GM21447 (cell line): ENCODE results near the gene KLHL30.

ENCODE experiments used
- ATAC-seq: cut with Tn5 transposase; IDR thresholded peaks from one replicate; pipeline ENCODE4 v1.9.1; 2021; ENCODE audit not compliant: unreplicated experiment

The KLHL30 gene

DNA sequence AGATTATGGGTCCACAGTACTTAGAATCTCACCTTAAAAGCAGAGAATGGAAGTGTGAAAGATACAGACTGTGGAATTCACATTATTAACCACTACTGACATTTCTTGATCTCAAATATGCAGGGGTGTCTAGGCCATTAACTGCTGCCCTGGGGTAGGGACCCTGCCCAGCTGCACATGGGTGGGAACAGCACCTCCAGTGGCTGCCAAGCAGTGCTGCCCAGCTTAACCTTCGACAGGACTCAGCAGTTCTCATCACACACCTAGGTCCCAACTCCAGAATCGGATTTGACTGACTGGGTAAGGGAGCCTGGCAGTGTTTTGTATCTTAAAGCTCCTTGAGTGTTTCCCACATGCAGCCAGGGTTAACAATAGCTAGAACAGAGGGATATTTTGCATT, 35.2 kb downstream of the KLHL30 start:
- no peak for ATAC-seq

DNA sequence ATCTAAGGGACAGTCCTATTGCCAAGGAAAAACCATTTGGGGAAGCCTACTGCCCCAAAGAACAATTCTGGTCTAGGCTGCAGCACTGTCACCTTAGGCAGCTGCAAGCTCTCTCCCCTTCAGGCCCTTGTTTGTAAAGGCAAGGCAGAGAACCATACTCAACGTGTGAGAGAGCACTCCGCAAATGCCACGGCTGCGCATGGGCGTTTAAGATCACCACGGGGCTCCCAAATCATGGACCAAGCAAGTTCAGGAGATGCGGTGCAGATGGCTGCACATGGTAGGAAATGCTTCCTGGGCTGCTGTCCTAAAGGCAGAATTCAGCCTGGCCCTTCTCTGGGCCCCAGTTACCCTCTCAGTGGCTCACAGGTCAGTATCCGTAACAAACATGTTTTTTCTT, 35.8 kb downstream of the KLHL30 start:
- no peak for ATAC-seq

DNA sequence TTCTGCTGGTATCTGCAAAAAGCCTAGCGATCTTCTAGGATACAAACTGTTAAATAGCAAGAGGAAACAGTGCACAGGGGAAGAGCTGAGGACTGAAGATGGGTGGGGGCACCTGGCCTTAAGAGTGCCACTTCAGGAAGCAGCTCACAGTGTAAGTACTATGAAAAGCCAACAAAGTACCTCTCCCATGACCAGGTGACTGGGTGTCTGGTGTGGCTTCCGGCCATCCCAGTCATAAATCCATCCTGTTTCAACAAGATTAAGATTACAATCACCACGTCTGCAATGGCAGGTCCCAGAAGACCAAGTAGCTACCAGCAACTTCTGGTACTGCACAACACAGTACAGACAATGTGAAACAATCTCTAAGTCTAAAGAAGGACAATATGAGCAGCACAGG, 36.2 kb downstream of the KLHL30 start:
- no peak for ATAC-seq

DNA sequence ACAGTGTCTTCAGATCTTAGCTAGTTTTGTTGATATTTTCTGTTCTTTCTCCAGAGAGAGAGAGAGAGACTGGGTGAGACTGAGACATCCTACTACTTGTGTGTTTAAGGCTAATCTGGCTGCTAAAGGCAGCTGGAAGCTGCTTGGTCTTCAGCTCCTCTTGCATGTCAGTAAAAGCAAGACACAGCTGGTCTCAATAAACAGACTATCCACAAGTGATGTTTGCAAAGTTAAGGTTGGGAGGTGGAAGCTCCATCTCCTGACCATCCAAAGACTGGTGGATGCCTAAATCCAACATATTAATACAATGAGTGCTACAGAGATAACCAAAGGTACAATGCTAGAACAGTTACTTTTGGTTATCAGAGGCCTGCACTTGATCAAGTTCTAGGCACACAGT, 38.1 kb downstream of the KLHL30 start:
- ATAC-seq, result no peak

DNA sequence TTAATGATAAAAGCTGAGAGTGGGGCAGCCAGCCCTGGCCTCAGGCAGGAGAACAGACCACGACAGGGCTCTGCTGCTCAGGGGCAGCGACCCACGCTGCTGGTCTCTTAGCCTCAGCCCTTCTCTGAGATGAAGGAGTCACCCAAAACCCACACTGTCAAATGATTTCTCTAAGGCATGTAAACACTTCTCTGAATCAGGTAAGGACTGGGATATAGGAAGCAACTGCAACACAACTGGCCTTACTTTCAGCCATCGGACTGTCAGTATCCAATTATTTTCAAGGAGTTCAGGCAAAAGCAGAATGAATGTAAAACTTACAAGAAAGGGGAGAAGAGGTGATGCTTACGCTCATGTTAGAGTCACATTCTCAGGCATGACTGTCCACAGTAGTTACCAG, 42.1 kb downstream of the KLHL30 start:
- no peak for ATAC-seq

DNA sequence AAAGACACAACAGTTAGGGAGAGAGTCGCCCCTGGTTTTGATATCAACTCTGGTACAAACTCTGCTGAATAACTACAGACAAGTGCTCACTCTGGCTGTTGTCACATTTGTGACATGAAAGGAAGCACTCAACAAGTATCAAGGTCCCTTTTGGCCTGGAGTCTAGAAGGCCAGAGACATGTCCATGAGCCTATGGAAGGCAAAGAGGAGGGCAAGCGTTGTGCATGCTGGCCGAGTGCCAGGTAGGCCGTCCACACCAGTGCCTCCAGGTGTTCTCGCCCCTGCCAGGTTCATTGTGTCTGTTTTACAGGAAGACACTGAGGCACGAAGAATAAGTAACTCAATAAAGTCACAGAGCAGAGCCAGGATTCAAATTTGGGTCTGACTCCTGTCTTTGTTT, 43.9 kb downstream of the KLHL30 start:
- ATAC-seq, result no peak

DNA sequence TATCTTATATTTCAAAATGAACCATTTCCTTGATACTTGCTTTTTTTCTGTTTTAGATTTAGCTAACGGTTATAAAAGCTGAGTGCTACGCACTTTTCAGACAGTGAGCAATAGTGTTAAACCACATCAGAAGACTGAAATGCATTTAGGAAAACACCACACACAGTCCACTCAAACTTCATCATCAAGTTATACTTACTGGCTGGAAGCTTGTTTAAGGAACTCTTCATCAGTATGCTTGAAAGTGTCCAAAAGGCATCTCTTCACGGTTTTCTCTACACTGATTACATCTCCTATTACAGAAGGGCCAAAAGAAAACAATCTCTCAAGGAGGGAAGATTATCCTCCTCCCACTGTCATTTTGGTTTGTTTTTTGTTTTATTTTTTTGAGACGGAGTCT, 45.4 kb downstream of the KLHL30 start:
- no peak for ATAC-seq

DNA sequence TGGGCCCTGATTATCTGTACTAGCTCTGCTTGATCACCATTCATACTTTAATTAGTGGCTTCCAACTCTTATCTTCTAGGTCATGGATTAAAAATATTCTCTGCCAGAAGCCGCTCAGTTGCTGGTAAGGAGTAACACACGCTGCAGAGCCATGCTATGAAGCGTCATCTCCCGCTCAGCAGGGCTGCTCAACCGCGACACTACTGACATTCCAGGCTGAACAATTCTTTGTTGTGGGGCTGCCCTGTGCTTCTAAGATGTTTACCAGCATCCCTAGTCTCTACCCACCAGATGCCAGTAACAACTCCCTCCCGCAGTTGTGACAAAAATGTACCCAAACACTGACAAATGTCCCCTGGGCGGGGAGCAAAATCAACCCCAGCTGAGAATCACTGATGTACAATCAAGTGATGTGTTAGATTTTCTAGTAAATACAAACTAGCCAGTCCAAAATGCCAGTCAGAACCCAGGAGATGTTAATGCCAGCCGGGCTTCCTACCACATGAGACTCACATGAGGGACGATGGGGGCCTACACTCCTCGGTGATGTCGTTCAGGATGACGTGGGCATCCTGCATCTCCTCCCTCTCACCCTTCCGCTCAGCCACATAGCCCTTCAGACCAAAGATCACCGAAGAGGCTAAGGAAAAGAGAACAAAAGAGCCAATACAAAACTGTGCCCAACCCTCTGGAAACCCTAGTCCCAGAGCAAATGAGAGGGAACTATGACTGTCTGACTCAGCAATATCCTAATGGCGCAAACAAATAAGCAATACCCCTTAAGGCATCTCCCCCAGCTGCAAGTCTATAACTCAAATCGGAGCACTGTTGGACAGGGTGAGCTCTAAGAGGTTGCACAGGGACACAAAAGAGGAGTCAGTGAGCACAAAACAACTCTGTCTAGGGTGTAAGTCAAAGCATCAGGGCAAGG, 49.4 kb downstream of the KLHL30 start:
- ATAC-seq, result no peak

DNA sequence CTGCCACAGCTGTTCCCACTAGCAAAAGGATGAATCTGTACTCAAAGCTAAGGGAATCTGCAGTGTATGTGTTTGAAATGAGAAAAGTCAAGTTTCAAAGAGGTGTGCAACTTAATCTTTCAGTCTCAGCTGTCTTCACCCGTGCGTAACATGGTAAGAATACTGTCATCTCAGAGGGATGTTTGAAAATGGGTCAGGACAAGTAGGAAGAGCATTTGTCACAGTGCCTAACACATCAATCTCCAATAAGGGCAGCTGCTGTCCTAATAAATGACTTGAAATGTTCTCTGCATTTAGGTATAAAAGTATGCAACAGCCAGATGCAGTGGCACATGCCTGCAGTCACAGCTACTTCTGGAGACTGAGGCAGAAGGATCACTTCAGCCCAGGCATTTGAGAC, 52.0 kb downstream of the KLHL30 start:
- no peak for ATAC-seq
